Measurements from ENCODE around the gene CEBPB. TPM values are rescaled to one million over a fixed set of nuclear protein-coding genes. Genes with fewer than 3 reads are reported as not detected.
"Not testable (repeated sequence)": the region's sequence is repeated elsewhere in the genome, so short reads cannot be mapped to it uniquely, and the experiment has no call there.

The CEBPB gene
- total RNA-seq, 1 donor, result 268 TPM

DNA sequence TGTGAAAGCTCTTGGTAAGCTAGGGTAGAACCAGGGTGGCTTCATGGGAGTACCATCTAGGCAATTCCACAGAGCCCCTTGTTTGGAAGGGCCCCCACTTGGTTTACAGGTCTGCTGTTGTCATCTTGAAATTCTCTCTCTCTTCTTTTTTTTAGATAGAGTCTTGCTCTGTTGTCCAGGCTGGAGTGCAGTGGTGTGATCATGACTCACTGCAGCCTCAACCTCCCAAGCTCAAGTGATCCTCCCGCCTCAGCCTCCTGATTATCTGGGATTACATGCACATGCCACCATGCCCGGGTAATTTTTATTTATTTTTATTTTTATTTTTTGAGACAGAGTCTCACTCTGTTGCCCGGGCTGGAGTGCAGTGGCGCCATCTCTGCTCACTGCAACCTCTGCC is 18.2 kb downstream of the CEBPB start:
- not testable (repeated sequence) for H3K9me3 ChIP-seq (ENCODE audit: low read depth, low read length); H3K4me3 ChIP-seq (ENCODE audit: low read length); H3K27me3 ChIP-seq (ENCODE audit: insufficient read depth, low read length)
- peaks cover 20% of the 10 kb centered on the region for H3K4me1 ChIP-seq (ENCODE audit: insufficient read depth, low read length)

DNA sequence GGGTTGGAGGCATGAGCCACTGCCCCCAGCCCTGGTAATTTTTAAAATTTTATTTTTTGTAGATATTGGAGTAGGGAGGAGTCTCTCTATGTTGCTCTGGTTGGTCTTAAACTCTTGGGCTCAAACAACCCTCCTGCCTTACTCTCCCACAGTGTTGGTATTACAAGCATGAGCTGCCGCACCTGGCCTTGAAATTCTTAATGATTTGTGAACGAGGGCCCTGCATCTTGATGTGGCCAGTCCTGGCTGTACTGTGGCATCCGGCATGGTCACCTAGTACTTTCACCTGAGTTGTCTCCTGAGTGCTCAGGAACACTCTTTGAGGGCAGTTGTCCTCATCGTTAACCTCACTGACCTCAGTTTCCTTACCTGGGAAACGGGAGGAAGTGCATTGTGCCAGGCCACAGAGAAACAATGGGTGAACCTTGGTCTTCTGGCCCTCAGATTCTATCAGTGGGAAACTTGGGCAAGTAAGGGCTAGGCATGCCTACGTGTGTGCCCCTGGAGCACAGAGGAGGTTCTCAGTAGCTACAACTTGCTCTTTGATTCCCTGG is 19.5 kb downstream of the CEBPB start:
- no peaks in the 10 kb centered on the region for H3K9me3 ChIP-seq (ENCODE audit: low read depth, low read length)
- no peak overlapping the region for H3K4me3 ChIP-seq (ENCODE audit: low read length)
- peaks cover 34% of the 10 kb centered on the region for H3K4me1 ChIP-seq (ENCODE audit: insufficient read depth, low read length)
- no peaks in the 10 kb centered on the region for H3K27me3 ChIP-seq (ENCODE audit: insufficient read depth, low read length)

DNA sequence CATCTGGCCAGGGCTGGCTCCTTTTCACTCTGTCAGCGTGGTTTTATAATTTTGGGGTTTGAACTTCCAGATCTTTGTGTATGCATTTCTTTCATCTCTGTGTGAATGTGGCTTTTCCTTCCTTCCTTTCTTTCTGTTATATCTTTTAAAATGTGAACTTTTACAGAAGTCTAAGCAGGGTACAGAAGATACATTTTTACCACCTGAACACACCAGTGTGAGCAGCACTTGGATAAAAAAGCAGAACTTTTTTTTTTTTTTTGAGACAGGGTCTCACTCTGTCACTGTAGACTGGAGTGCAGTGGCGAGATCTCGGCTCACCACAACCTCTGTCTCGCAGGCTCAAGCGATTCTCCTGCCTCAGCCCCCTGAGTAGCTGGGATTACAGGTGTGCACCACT is 20.5 kb downstream of the CEBPB start:
- no peak overlapping the region for H3K4me3 ChIP-seq (ENCODE audit: low read length)
- no peaks in the 10 kb centered on the region for H3K9me3 ChIP-seq (ENCODE audit: low read depth, low read length)
- peaks cover 30% of the 10 kb centered on the region for H3K4me1 ChIP-seq (ENCODE audit: insufficient read depth, low read length)
- no peaks in the 10 kb centered on the region for H3K27me3 ChIP-seq (ENCODE audit: insufficient read depth, low read length)

DNA sequence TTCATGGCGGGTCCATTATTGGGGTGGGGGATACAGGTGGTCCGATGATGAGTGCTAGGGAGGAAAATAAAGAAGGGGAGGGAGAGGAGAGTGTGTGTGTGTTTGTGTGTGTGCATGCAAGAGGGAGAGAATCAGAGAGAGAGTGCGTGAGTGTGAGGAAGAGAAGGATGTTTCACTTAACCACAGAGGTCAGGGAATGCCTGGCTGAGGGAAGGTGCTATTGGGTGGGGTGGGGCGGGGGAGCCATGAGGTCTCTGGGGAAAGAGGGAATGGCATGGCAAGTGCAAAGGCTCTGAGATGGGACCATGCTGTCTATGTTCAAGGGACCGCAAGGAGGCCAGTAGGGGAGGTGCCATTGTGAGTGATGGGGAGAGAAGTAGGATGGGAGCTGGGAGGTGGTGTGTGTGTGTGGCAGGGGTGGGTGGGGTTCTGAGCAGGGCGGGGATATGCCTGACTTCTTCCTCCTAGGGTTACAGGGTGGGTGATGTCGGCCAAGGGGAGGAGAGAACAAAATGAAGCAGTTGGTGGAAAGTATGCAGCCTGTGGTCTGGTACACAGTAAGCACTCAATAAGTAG is 23.0 kb downstream of the CEBPB start:
- Histone ChIP-seq H3K9me3 (ENCODE audit: low read depth, low read length) (no peaks in the 10 kb centered on the region), H3K27me3 (ENCODE audit: insufficient read depth, low read length) (no peaks in the 10 kb centered on the region), H3K4me1 (ENCODE audit: insufficient read depth, low read length) (peaks cover 35% of the 10 kb centered on the region), H3K4me3 (ENCODE audit: low read length) (no peak overlapping the region)

DNA sequence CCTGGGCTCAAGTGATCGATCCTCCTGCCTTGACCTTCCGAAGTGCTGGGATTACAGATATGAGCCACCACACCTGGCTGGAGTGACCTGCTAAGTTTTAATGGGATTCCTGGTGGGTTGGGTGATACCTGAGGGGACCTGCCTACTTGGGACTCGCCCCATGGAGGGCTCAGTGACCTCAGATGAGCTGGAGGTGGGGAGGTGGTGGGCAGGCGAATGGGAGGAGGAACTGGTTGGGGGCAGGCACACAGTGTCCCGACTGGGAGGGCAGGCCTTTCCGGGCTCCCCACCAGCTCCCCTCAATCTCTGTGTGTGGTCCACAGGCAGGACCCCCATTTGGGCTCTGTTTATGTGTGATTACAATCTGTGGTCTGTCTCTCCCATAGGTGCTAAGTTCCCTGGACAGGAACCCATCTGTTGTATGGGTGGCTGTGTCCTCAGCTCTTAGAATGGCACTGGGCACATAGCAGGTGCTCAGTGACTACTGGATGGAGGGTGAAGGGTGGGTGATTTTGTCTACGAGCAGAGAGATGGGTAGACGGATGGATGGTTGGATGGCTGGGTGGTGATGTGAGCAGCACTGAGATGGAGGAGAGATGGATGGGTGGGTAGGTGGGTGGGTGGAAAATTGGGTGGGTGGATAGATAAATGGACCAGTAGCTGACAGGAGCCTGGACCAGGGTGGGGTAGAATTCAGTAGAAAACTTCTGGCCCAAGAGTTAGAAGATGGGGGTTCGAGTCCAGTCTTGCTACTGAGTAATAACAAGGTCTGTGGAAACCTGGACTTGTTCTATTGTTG is 23.8 kb downstream of the CEBPB start:
- H3K4me1 ChIP-seq (ENCODE audit: insufficient read depth, low read length), result peaks cover 43% of the 10 kb centered on the region
- no peaks in the 10 kb centered on the region for H3K9me3 ChIP-seq (ENCODE audit: low read depth, low read length)

DNA sequence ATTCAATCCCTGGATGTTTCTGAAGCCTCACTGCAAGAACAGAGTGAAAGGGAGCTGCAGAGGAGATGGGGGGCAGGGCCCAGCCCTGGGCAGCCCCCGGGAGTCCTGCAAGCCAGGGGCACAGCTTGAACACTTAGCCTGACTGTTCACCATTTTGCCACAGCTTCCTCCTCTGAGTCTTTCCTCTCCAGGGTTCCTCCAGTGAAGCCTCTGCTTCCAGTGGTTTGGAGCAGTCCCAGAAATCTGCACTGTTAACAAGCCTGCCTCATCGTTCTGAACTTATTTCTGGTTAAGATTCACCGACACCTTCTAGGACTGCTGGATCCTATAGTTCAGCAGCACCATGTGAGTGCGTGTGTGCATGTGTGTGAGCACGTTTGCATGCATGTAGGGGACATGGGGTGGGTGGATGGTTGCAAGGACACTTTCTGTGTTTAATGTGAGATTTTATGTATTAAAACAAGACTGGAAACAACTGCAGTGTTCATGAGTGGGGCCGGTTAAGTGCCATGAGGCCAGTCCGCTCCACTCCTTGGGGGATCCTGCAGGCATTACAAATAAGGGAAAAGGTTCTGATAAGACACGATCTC is 24.6 kb downstream of the CEBPB start:
- H3K9me3 ChIP-seq (ENCODE audit: low read depth, low read length), result no peaks in the 10 kb centered on the region
- H3K4me1 ChIP-seq (ENCODE audit: insufficient read depth, low read length), result peaks cover 51% of the 10 kb centered on the region
- H3K4me3 ChIP-seq (ENCODE audit: low read length), result no peak overlapping the region

More for the DNA sequence above, 23.8 kb downstream of the CEBPB start:
- Histone ChIP-seq H3K4me3 (ENCODE audit: low read length) (no peak overlapping the region), H3K27me3 (ENCODE audit: insufficient read depth, low read length) (no peaks in the 10 kb centered on the region)

DNA sequence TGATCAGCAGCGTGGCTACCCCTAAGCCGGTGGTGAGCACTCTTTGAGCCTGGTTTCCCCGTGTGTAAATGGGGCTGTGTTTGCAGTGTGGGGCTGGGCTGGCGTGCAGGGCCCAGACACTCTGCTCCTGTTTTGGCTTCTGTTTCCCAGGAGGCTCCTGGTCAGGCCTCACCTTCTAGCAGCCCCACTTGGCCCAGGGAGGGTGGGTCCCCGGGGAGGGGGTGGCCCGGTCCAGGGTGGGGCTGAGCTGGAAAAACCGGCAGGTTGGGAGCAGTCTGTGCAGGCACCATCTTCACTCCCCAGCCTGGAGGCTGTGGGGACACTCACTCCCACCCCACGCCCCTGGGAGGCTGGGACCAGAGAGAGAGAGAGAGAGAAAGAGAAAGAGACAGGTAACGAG is 25.3 kb downstream of the CEBPB start:
- H3K9me3 ChIP-seq (ENCODE audit: low read depth, low read length), result no peaks in the 10 kb centered on the region
- no peaks in the 10 kb centered on the region for H3K27me3 ChIP-seq (ENCODE audit: insufficient read depth, low read length)
- peaks cover 58% of the 10 kb centered on the region for H3K4me1 ChIP-seq (ENCODE audit: insufficient read depth, low read length)
- no peak overlapping the region for H3K4me3 ChIP-seq (ENCODE audit: low read length)

More for the DNA sequence above, 24.6 kb downstream of the CEBPB start:
- no peaks in the 10 kb centered on the region for H3K27me3 ChIP-seq (ENCODE audit: insufficient read depth, low read length)

DNA sequence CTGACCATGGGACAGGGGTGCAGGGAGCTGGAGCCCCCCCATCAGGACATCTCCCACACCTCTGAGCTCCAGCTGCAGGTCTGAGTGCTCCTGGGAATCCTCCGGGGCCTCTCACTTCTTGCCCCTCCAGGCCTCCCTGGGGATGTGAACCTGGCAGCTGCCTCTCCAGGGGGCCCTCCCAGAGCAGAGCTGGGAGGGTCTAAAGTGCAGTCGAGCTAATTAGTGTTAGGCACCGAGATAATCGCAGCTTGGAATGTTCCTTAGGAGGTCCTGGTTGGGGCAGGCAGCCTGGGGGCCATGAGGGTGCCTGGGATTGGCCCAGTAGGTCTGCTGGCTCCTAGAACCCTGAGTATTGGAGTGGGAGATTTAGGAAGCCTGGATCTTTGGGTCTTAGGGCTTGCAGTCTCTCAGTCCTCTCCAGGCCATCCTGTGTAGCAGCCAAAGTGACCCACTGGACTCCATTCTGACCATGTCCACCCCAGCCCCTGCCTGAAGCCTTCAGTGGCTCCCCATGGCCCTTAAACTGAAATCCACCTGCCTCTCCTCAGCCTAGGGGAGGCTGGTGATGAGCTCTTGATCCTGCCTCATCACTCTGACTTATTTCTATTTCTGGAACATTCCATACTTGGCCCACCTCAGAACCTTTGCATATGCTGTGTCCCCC is 26.0 kb downstream of the CEBPB start:
- Histone ChIP-seq H3K27me3 (ENCODE audit: insufficient read depth, low read length) (no peaks in the 10 kb centered on the region), H3K4me3 (ENCODE audit: low read length) (no peak overlapping the region), H3K9me3 (ENCODE audit: low read depth, low read length) (no peaks in the 10 kb centered on the region), H3K4me1 (ENCODE audit: insufficient read depth, low read length) (peaks cover 66% of the 10 kb centered on the region)

DNA sequence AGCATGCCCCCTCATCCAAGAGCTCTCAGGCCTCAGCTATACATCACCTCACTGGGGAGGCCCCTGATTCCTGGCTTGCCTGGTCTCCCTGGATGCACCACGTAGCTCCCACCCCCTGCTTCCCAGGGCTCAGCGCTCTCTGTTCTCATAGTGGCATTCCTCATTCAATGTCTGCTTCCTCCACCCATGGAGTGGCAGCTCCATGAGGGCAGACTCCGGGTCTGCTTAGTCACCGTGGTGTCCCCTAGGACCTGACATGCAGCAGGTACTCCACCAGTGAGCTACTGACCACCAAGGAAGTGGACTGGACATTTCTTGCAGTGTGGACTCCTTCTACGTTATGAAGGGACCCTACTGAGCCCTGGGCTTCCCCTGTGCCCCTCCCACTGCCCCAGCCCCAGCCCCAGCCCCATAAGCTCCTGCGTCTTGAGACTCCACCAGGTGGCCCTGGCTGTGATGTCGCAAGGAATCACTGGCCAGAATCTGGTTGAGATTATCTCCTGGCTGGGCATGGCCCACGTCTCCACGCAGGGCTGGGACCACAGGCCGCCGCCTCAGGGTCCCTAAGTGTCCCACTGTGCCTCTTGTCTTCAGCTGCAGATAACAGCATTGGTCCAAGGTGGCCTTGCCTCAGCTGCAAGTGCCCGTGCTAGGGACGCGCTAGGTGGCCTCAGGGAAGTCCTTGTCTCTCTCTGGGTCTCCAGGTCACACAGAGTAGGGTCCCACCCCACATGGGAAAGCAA is 26.7 kb downstream of the CEBPB start:
- peaks cover 73% of the 10 kb centered on the region for H3K4me1 ChIP-seq (ENCODE audit: insufficient read depth, low read length)
- H3K27me3 ChIP-seq (ENCODE audit: insufficient read depth, low read length), result no peaks in the 10 kb centered on the region
- no peaks in the 10 kb centered on the region for H3K9me3 ChIP-seq (ENCODE audit: low read depth, low read length)
- no peak overlapping the region for H3K4me3 ChIP-seq (ENCODE audit: low read length)

DNA sequence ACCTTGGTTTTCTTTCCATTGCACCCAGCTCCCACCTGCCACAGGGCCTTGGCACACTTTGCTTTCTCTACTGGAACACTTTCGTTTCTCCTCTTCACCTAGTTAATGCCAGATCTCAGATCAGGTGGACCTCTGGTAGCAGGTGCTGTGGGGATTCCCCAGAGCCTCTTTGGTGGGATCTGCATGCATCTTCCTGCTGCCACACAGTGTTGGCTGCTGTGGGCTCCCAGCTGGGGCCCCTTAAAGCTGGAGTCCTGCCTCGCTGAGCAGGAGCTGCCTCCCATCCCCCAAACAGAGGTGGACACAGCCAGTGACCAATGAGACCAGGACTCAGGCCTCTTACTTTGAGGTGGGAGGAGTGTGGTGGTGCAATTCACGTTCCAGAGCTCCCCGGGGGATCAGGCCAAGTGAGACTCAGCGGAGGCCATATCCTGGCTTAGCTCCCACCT is 28.4 kb downstream of the CEBPB start:
- no peak overlapping the region for H3K4me3 ChIP-seq (ENCODE audit: low read length)
- H3K9me3 ChIP-seq (ENCODE audit: low read depth, low read length), result no peaks in the 10 kb centered on the region
- no peaks in the 10 kb centered on the region for H3K27me3 ChIP-seq (ENCODE audit: insufficient read depth, low read length)
- peaks cover 74% of the 10 kb centered on the region for H3K4me1 ChIP-seq (ENCODE audit: insufficient read depth, low read length)

DNA sequence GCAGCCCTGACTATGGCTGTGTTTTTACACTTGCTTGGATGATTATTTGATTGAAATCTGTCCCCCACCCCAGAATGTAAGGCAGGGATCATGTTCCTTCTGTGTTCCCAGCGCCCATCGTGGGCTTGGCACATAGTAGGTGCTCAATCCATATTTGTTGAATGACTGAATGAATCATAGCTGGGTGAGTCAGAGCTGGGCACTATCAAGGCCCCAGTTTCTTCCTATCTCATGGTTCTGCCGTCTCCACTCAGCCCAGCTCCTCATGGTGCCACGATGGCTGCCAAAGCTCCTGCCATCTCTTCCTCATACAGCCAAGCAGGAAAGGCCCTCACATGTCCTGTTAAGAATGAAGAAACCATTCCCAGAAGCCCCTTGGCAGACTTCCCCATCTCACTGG is 29.0 kb downstream of the CEBPB start:
- H3K4me1 ChIP-seq (ENCODE audit: insufficient read depth, low read length), result peaks cover 73% of the 10 kb centered on the region
- H3K9me3 ChIP-seq (ENCODE audit: low read depth, low read length), result no peaks in the 10 kb centered on the region

DNA sequence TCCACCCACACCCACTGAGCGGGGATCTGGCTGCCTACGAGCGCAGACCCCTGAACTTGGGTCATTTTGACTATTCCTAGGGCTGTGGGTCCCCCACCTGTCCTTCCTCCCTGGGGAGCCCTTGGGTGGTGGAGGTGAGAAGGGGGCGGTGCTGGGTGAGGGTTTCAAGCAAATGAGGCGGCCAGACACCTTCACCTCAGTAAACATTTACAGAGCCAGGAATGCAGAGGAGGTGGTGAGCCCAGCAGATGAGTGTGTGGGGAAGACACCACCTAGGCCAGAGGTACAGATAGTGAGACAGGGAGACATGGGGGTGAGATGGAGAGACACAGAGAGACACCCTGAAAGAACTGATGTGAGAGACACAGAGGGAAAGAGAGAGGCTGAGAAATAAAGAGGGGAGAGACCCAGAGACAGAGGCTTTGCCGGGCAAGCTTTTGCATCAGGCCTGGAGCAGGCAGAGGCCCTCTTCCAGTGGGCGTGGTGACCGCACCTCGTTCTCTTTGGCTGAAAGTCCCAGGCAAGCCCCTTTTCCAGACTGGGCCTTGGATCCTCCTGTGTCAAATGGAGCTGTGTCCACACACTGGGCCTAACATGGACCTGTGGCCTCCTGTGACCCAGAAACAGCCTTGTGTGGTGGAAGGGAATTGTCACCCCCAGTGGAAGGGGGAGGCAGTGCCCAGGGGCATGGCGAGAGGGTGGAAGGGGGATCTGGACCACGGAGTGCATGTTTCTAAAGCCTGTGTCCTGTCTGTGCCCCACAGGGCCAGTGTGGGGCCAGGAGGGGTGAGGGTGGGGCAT is 29.7 kb downstream of the CEBPB start:
- Histone ChIP-seq H3K4me1 (ENCODE audit: insufficient read depth, low read length) (peaks cover 73% of the 10 kb centered on the region), H3K4me3 (ENCODE audit: low read length) (no peak overlapping the region), H3K9me3 (ENCODE audit: low read depth, low read length) (no peaks in the 10 kb centered on the region), H3K27me3 (ENCODE audit: insufficient read depth, low read length) (no peaks in the 10 kb centered on the region)

More for the DNA sequence above, 29.0 kb downstream of the CEBPB start:
- H3K27me3 ChIP-seq (ENCODE audit: insufficient read depth, low read length), result no peaks in the 10 kb centered on the region
- no peak overlapping the region for H3K4me3 ChIP-seq (ENCODE audit: low read length)

DNA sequence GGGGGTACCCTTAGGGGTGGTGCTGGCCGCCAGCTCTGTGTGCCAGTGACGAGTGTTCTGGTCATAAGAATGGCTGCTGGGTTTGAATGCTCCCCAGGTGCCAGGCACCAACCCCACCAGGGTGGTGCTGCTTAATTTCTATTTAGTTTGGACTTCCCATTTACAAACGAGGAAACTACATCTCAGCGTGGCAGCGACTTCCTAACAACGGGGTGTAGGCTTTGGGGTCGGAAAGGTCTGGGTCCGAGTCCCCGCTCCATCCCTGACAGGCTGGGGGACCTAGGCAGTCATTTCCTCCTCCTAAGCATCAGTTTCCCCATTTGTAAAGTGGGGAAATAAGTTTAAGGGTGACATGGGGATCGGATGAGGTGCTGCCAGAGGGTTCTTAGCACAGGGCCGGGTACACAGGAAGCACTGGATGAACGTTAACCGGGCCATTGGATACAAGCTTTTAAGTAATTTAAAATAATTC is 30.3 kb downstream of the CEBPB start:
- peaks cover 78% of the 10 kb centered on the region for H3K4me1 ChIP-seq (ENCODE audit: insufficient read depth, low read length)

More for the DNA sequence above, 30.3 kb downstream of the CEBPB start:
- H3K9me3 ChIP-seq (ENCODE audit: low read depth, low read length), result no peaks in the 10 kb centered on the region
- H3K27me3 ChIP-seq (ENCODE audit: insufficient read depth, low read length), result no peaks in the 10 kb centered on the region
- no peak overlapping the region for H3K4me3 ChIP-seq (ENCODE audit: low read length)
